GM18951 (cell line): Measurements from ENCODE around the gene CSPG5.

Experiments used
- POLR2A ChIP-seq: IDR thresholded peaks from 4 replicates; pipeline ENCODE4 v1.6.1; 2011; ENCODE audit warnings: mild to moderate bottlenecking; ENCODE audit not compliant: insufficient read length, insufficient read depth; ENCODE audit errors: extremely low read depth
- in situ Hi-C: fragments of 300-500 bp; cut with MboI; formaldehyde crosslinking; loops from one replicate; pipeline ENCODE4 v1.12.0; 2022; ENCODE audit warnings: low sequenced_read_pairs, mixed read lengths, inconsistent platforms; ENCODE audit not compliant: unreplicated experiment

Gene CSPG5

GRCh38 chr3:47540281-47540680 is 38.4 kb downstream of the CSPG5 start:
- no peak for TF ChIP-seq POLR2A
- in situ Hi-C loops: no loop called here

- in situ Hi-C loops: no loop called here
- TF ChIP-seq POLR2A: no peak
These were observed 41.7 kb downstream of the CSPG5 start for GRCh38 chr3:47536967-47537366.

GRCh38 chr3:47536221-47536891 is 42.3 kb downstream of the CSPG5 start:
- TF ChIP-seq POLR2A: no peak
- in situ Hi-C loops: no loop called here

- in situ Hi-C loops: no loop called here
- no peak for TF ChIP-seq POLR2A
These were observed 44.6 kb downstream of the CSPG5 start for GRCh38 chr3:47533996-47534454.

- no peak for TF ChIP-seq POLR2A
These were observed 45.2 kb downstream of the CSPG5 start for GRCh38 chr3:47533481-47533880.

GRCh38 chr3:47527952-47528725 is 50.5 kb downstream of the CSPG5 start:
- TF ChIP-seq POLR2A: no peak
- in situ Hi-C loops: loop anchor here (10.0 kb wide), 1 partner anchor 627 kb away; no protein-coding TSS in a partner anchor

More at GRCh38 chr3:47533481-47533880, 45.2 kb downstream of the CSPG5 start:
- in situ Hi-C loops: no loop called here

GRCh38 chr3:47525617-47526016 is 53.0 kb downstream of the CSPG5 start:
- in situ Hi-C loops: loop anchor here (10.0 kb wide), 1 partner anchor 629 kb away; no protein-coding TSS in a partner anchor
- TF ChIP-seq POLR2A: no peak

- in situ Hi-C loops: loop anchor here (10.0 kb wide), 1 partner anchor 631 kb away; no protein-coding TSS in a partner anchor
- no peak for TF ChIP-seq POLR2A
These were observed 55.2 kb downstream of the CSPG5 start for GRCh38 chr3:47523310-47524073.

- TF ChIP-seq POLR2A: no peak
- in situ Hi-C loops: loop anchor here (10.0 kb wide), 1 partner anchor 632 kb away; no protein-coding TSS in a partner anchor
These were observed 56.3 kb downstream of the CSPG5 start for GRCh38 chr3:47522082-47522987.

GRCh38 chr3:47520756-47521155 is 57.9 kb downstream of the CSPG5 start:
- in situ Hi-C loops: loop anchor here (10.0 kb wide), 1 partner anchor 634 kb away; no protein-coding TSS in a partner anchor
- no peak for TF ChIP-seq POLR2A

- in situ Hi-C loops: loop anchor here (5.0 kb wide), 1 partner anchor 269 kb away; no protein-coding TSS in a partner anchor
- TF ChIP-seq POLR2A: no peak
These were observed 60.7 kb downstream of the CSPG5 start for GRCh38 chr3:47517937-47518336.

GRCh38 chr3:47515864-47516319 is 62.8 kb downstream of the CSPG5 start:
- in situ Hi-C loops: loop anchor here (5.0 kb wide), 1 partner anchor 271 kb away; no protein-coding TSS in a partner anchor
- TF ChIP-seq POLR2A: no peak
